K562 (cell line): Measurements from ENCODE around the gene TSPAN11. TPM values are rescaled to one million over a fixed set of nuclear protein-coding genes. Genes with fewer than 3 reads are reported as not detected.

Experiments
- ATAC-seq: fragments of 200-7000 bp; cut with Tn5 transposase; 3 replicates; pipeline ENCODE4 v1.9.1; 2020; ENCODE audit warnings: moderate library complexity
- BruUV-seq: library from RNA; stranded (reverse); fragments of 400-500 nt; replicated peaks from 2 replicates; lab custom pipeline; 2021; lab: Mats Ljungman, UMichigan
- CTCF ChIA-PET: fragments of 300-600 bp; formaldehyde crosslinking; extraction: SDS; loops from one replicate; lab custom pipeline; 2021; ENCODE audit warnings: low intra/inter-chr PET ratio; lab: Yijun Ruan, JAX
- POLR2A ChIA-PET: fragments of 300-600, 350-650 bp; sonication (Branson Sonifier 250); formaldehyde crosslinking; extraction: SDS; loops from one replicate; lab custom pipeline; 2021; ENCODE audit warnings: antibody characterized with exemption, inconsistent platforms; lab: Yijun Ruan, JAX
- DNase-seq, 4 experiments: peaks; one replicate each; pipeline versions ENCODE4 v3.0.0 to v3.0.0-alpha.2; 2011 to 2018; ENCODE audit warnings: low spot score in 3 of 4, mixed read lengths in 3 of 4; ENCODE audit errors: extremely low read depth in 1 of 4
- FAIRE-seq: peaks from 2 replicates; lab custom pipeline; 2011; peaks lifted over from hg19 to GRCh38; lab: Jason Lieb, UNC
- H2AFZ ChIP-seq: 2 replicates; pipeline ENCODE4 v1.6.0; 2011; ENCODE audit warnings: low read depth, low read length, control low read depth, inconsistent platforms
- H3K27ac ChIP-seq: fragments of 200-600 bp; 3 replicates; pipeline ENCODE4 v1.8.0; 2011; ENCODE audit warnings: low read depth, mild to moderate bottlenecking, control low read depth, inconsistent platforms, low read length, moderate library complexity, mixed read lengths; ENCODE audit errors: extremely low read depth
- H3K27me3 ChIP-seq, 2 experiments: fragments of 300-600 bp in 1 of 2; 2 replicates in 1 of 2; 3 replicates in 1 of 2; pipeline versions ENCODE4 v1.6.0 to v1.8.0; 2011; ENCODE audit warnings: inconsistent platforms in 2 of 2, low read length in 2 of 2, mild to moderate bottlenecking in 1 of 2, mixed read lengths in 1 of 2, moderate library complexity in 1 of 2; ENCODE audit not compliant: control insufficient read depth in 2 of 2, insufficient read depth in 2 of 2
- H3K36me3 ChIP-seq: fragments of 300-600 bp; 3 replicates; pipeline ENCODE4 v1.8.0; 2011; ENCODE audit warnings: mild to moderate bottlenecking, low read length, inconsistent platforms; ENCODE audit not compliant: control insufficient read depth, insufficient read depth
- H3K4me1 ChIP-seq, 2 experiments: fragments of 200-600 bp in 1 of 2; replicated peaks in 1 of 2; 2 replicates in 1 of 2; 3 replicates in 1 of 2; pipeline versions ENCODE4 v1.5.1 to v1.8.0; 2011; ENCODE audit warnings: inconsistent platforms in 2 of 2, low read length in 2 of 2, mild to moderate bottlenecking in 1 of 2, mixed read lengths in 1 of 2, moderate library complexity in 1 of 2; ENCODE audit not compliant: control insufficient read depth in 2 of 2, insufficient read depth in 2 of 2
- H3K4me2 ChIP-seq: 2 replicates; pipeline ENCODE4 v1.6.1; 2011; ENCODE audit warnings: low read length, control low read depth, inconsistent platforms, mixed read lengths; ENCODE audit not compliant: insufficient read depth
- H3K4me3 ChIP-seq: fragments of 200-600 bp; sonication (generic), shearing (Covaris generic); 2 replicates; pipeline ENCODE4 v1.5.1; 2016; ENCODE audit warnings: control low read depth, inconsistent platforms
- H3K79me2 ChIP-seq: fragments of 200-600 bp; 3 replicates; pipeline ENCODE4 v1.8.0; 2011; ENCODE audit warnings: low read length, inconsistent platforms; ENCODE audit not compliant: control insufficient read depth, insufficient read depth
- H3K9ac ChIP-seq, 2 experiments: 2 replicates each; pipeline versions ENCODE4 v1.6.0 to v1.6.1; 2011; ENCODE audit warnings: low read depth in 2 of 2, low read length in 2 of 2, control low read depth in 1 of 2, inconsistent platforms in 1 of 2, mild to moderate bottlenecking in 1 of 2, mixed read lengths in 1 of 2; ENCODE audit not compliant: insufficient read depth in 1 of 2
- H3K9me1 ChIP-seq: one replicate; pipeline ENCODE4 v1.6.0; 2011; ENCODE audit warnings: inconsistent platforms, mild to moderate bottlenecking, low read length, moderate library complexity; ENCODE audit not compliant: control insufficient read depth, insufficient read depth
- H3K9me3 ChIP-seq: replicated peaks from 2 replicates; pipeline ENCODE4 v1.5.1; 2011; ENCODE audit warnings: low read depth, low read length, inconsistent platforms; ENCODE audit not compliant: control insufficient read depth, insufficient read depth
- H4K20me1 ChIP-seq: replicated peaks from 2 replicates; pipeline ENCODE4 v1.6.1; 2011; ENCODE audit warnings: low read length, inconsistent platforms, mixed read lengths; ENCODE audit not compliant: control insufficient read depth, insufficient read depth
- CHD4 ChIP-seq: fragments of 200-600 bp; sonication (generic); IDR thresholded peaks from 3 replicates; pipeline ENCODE4 v1.6.1; 2012; ENCODE audit warnings: low read depth, mild to moderate bottlenecking, mixed read lengths, low read length, inconsistent platforms; ENCODE audit not compliant: insufficient read depth, insufficient replicate concordance, poor library complexity, severe bottlenecking
- EHMT2 ChIP-seq: fragments of 450-650 bp; IDR thresholded peaks from 2 replicates; pipeline ENCODE4 v1.6.1; 2018; ENCODE audit warnings: antibody characterized with exemption
- FOXM1 ChIP-seq, 2 experiments: fragments of 450-650 bp in 1 of 2; sonication (generic) in 1 of 2; formaldehyde crosslinking in 1 of 2; IDR thresholded peaks; 2 replicates each; pipeline versions ENCODE4 v1.6.1 to v1.9.0; 2017 to 2022; ENCODE audit warnings: low read depth in 2 of 2, mild to moderate bottlenecking in 2 of 2, missing genetic modification reagents in 1 of 2, moderate library complexity in 1 of 2
- RBFOX2 ChIP-seq: fragments of 200-400 bp; formaldehyde crosslinking; IDR thresholded peaks from 2 replicates; pipeline ENCODE4 v1.6.1; 2017; ENCODE audit warnings: low read depth, mild to moderate bottlenecking, low read length, moderate library complexity
- ZKSCAN1 ChIP-seq: fragments of 150-350 bp; IDR thresholded peaks from 2 replicates; pipeline ENCODE4 v1.6.1; 2016; ENCODE audit warnings: low read depth, low read length
- ZNF347 ChIP-seq: fragments of 450-650 bp; formaldehyde crosslinking; IDR thresholded peaks from 2 replicates; pipeline ENCODE4 v1.4.0; 2020; ENCODE audit warnings: low read depth, mild to moderate bottlenecking, moderate library complexity
- WGBS: fragments of 100-300 bp; shearing (Covaris generic); methylation state at CpG from one replicate; pipeline ENCODE4 v1.1.6; 2016; ENCODE audit warnings: low coverage, mixed read lengths; ENCODE audit not compliant: insufficient coverage; ENCODE audit errors: missing lambda C conversion rate; 5-methylcytosine and 5-hydroxymethylcytosine counted together
- in situ Hi-C: fragments of 300-500 bp; cut with MboI; formaldehyde crosslinking; loops from 4 replicates; pipeline ENCODE4 v1.15.0; 2018; ENCODE audit warnings: inconsistent platforms, mixed read lengths
- intact Hi-C: fragments of 100-400 bp; cut with micrococcal nuclease; formaldehyde crosslinking; loops from 2 replicates; pipeline ENCODE4 v1.14.2; 2022
- polyA plus RNA-seq, 8 experiments: library from polyadenylated mRNA; depleted of rRNA in 4 of 8; stranded (reverse) in 5 of 8; unstranded in 3 of 8; fragments of >200 nt; fragmentation: Nextera tagmentation in 2 of 8; fragmentation: Illumina TruSeq in 1 of 8; extraction: Ambion mirVana in 2 of 8; extraction: Trizol in 1 of 8; gene quantifications; 2 replicates each; pipeline versions ENCODE4 v1.2.1 to v1.2.3, GENCODE V29; 2011 to 2014; ENCODE audit warnings: inconsistent platforms in 1 of 8, missing spikeins in 1 of 8
- total RNA-seq, 7 experiments: library from RNA; depleted of rRNA in 6 of 7; stranded (reverse); fragments of >200 nt in 6 of 7; fragmentation: Illumina TruSeq in 2 of 7; extraction: Trizol in 2 of 7; gene quantifications; 2 replicates each; pipeline versions ENCODE4 v1.2.1 to v1.2.3, GENCODE V29; 2011 to 2021; ENCODE audit warnings: low replicate concordance in 1 of 7
- TF ChIP-seq, protein P1 (sequence below): fragments of 450-650 bp; formaldehyde crosslinking; IDR thresholded peaks from 2 replicates; pipeline ENCODE4 v1.4.0; 2020; ENCODE audit warnings: mild to moderate bottlenecking, moderate library complexity
- TF ChIP-seq, protein P2 (sequence below): fragments of 250-450 bp; sonication (Bioruptor Pico); IDR thresholded peaks from 2 replicates; pipeline ENCODE4 v1.5.1; 2021; ENCODE audit warnings: mild to moderate bottlenecking
- TF ChIP-seq, protein P3 (sequence below): fragments of 450-650 bp; IDR thresholded peaks from 2 replicates; pipeline ENCODE4 v1.6.1; 2018; ENCODE audit warnings: mild to moderate bottlenecking, low read depth; ENCODE audit not compliant: partially characterized antibody
- TF ChIP-seq, protein P4 (sequence below): fragments of 450-650 bp; IDR thresholded peaks from 2 replicates; pipeline ENCODE4 v1.6.1; 2017; ENCODE audit warnings: antibody characterized with exemption
- TF ChIP-seq, protein P5 (sequence below): fragments of 450-650 bp; conservative IDR thresholded peaks from 2 replicates; pipeline ENCODE4 v1.6.1; 2016; ENCODE audit warnings: missing genetic modification characterization, low read depth, mild to moderate bottlenecking, control low read depth, missing compliant biosample characterization
- TF ChIP-seq, protein P6 (sequence below): sonication (generic); formaldehyde crosslinking; IDR thresholded peaks from 2 replicates; pipeline ENCODE4 v1.8.1; 2022; ENCODE audit warnings: missing genetic modification reagents

TSPAN11 gene
- total and polyA plus RNA-seq, 9 of the 15 experiments (the other 6 are each of a cell fraction or from before 2014, with no cell fraction given), result not detected

DNA sequence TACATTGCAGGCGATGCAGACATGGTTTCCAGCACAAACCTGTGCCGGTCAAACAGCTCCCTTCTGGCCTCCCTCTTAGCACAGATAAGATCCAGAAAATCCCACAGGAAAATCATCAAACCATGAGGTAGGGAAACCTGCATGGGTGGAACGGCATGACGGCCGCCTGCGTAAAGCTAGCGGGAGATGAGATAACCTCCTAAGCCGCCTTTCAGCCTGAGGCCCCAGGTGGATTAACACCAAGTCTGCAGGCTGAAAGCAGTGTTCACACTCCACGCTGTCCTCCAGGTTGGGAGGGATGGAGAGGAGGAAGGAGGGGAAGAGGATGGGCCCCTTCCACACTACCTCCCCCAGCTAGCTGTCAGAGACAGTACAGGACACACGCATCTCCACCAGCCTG, 63.8 kb downstream of the TSPAN11 start:
- Histone ChIP-seq H3K36me3 (no peaks in the 10 kb centered on the region), H3K4me2 (no peak overlapping the region), H3K9ac (no peak overlapping the region), H3K27me3 (peaks cover 0 to 84% of the 10 kb centered on the region in 2 experiments; a peak in 3 of 5 replicates), H2AFZ (no peak overlapping the region), H3K4me1 (no peaks in the 10 kb centered on the region), H3K4me3 (no peak overlapping the region), H3K27ac (no peak overlapping the region), H3K9me1 (no peaks in the 10 kb centered on the region), H3K9me3 (no peaks in the 10 kb centered on the region), H3K79me2 (no peaks in the 10 kb centered on the region), H4K20me1 (0 out of 2 replicates have a peak, but pooled peaks cover 7% of the 10 kb centered on the region)
- ChIA-PET POLR2A (interaction anchor here (0.9 kb wide), 1 partner anchor 11 kb away, joined by 4 read pairs; no protein-coding TSS in a partner anchor), CTCF (no interaction called here)
- no TSS peak for BruUV-seq
- no peak for FAIRE-seq
- ATAC-seq, result no peak
- WGBS, result under 1% methylated on average over 10 of the region's 10 CpGs
- no peak for DNase-seq
- intact Hi-C loops (no loop called here), in situ Hi-C loops (no loop called here)
- TF ChIP-seq, protein P1, sequence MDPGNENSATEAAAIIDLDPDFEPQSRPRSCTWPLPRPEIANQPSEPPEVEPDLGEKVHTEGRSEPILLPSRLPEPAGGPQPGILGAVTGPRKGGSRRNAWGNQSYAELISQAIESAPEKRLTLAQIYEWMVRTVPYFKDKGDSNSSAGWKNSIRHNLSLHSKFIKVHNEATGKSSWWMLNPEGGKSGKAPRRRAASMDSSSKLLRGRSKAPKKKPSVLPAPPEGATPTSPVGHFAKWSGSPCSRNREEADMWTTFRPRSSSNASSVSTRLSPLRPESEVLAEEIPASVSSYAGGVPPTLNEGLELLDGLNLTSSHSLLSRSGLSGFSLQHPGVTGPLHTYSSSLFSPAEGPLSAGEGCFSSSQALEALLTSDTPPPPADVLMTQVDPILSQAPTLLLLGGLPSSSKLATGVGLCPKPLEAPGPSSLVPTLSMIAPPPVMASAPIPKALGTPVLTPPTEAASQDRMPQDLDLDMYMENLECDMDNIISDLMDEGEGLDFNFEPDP, result no peak
- no peak for TF ChIP-seq RBFOX2
- TF ChIP-seq CHD4, result no peak
- no peak for TF ChIP-seq EHMT2
- TF ChIP-seq, protein P2, sequence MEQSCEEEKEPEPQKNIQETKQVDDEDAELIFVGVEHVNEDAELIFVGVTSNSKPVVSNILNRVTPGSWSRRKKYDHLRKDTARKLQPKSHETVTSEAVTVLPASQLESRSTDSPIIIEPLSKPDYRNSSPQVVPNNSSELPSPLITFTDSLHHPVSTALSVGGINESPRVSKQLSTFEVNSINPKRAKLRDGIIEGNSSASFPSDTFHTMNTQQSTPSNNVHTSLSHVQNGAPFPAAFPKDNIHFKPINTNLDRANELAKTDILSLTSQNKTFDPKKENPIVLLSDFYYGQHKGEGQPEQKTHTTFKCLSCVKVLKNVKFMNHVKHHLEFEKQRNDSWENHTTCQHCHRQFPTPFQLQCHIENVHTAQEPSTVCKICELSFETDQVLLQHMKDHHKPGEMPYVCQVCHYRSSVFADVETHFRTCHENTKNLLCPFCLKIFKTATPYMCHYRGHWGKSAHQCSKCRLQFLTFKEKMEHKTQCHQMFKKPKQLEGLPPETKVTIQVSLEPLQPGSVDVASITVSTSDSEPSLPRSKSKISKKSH (CRISPR knock-in tag), result no peak
- TF ChIP-seq FOXM1 (IDR thresholded peaks at IDR 0.05; ENCODE audit: low read depth), result no peak
- TF ChIP-seq FOXM1 (CRISPR knock-in tag; IDR thresholded peaks at IDR 0.05; ENCODE audit: low read depth), result no peak
- TF ChIP-seq, protein P3, sequence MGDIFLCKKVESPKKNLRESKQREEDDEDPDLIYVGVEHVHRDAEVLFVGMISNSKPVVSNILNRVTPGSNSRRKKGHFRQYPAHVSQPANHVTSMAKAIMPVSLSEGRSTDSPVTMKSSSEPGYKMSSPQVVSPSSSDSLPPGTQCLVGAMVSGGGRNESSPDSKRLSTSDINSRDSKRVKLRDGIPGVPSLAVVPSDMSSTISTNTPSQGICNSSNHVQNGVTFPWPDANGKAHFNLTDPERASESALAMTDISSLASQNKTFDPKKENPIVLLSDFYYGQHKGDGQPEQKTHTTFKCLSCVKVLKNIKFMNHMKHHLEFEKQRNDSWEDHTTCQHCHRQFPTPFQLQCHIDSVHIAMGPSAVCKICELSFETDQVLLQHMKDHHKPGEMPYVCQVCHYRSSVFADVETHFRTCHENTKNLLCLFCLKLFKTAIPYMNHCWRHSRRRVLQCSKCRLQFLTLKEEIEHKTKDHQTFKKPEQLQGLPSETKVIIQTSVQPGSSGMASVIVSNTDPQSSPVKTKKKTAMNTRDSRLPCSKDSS, result no peak
- TF ChIP-seq, protein P4, sequence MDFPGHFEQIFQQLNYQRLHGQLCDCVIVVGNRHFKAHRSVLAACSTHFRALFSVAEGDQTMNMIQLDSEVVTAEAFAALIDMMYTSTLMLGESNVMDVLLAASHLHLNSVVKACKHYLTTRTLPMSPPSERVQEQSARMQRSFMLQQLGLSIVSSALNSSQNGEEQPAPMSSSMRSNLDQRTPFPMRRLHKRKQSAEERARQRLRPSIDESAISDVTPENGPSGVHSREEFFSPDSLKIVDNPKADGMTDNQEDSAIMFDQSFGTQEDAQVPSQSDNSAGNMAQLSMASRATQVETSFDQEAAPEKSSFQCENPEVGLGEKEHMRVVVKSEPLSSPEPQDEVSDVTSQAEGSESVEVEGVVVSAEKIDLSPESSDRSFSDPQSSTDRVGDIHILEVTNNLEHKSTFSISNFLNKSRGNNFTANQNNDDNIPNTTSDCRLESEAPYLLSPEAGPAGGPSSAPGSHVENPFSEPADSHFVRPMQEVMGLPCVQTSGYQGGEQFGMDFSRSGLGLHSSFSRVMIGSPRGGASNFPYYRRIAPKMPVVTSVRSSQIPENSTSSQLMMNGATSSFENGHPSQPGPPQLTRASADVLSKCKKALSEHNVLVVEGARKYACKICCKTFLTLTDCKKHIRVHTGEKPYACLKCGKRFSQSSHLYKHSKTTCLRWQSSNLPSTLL, result no peak
- TF ChIP-seq, protein P5, sequence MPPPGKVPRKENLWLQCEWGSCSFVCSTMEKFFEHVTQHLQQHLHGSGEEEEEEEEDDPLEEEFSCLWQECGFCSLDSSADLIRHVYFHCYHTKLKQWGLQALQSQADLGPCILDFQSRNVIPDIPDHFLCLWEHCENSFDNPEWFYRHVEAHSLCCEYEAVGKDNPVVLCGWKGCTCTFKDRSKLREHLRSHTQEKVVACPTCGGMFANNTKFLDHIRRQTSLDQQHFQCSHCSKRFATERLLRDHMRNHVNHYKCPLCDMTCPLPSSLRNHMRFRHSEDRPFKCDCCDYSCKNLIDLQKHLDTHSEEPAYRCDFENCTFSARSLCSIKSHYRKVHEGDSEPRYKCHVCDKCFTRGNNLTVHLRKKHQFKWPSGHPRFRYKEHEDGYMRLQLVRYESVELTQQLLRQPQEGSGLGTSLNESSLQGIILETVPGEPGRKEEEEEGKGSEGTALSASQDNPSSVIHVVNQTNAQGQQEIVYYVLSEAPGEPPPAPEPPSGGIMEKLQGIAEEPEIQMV (tag), result no peak
- TF ChIP-seq, protein P6, sequence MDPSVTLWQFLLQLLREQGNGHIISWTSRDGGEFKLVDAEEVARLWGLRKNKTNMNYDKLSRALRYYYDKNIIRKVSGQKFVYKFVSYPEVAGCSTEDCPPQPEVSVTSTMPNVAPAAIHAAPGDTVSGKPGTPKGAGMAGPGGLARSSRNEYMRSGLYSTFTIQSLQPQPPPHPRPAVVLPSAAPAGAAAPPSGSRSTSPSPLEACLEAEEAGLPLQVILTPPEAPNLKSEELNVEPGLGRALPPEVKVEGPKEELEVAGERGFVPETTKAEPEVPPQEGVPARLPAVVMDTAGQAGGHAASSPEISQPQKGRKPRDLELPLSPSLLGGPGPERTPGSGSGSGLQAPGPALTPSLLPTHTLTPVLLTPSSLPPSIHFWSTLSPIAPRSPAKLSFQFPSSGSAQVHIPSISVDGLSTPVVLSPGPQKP (CRISPR knock-in tag), result no peak
- TF ChIP-seq ZNF347, result no peak
- TF ChIP-seq ZKSCAN1, result no peak
